GM23338 (cell line): ENCODE data around the gene GNB1L.

Source experiments
- CREB1 ChIP-seq: fragments of 250-450 bp; sonication (Bioruptor Pico); IDR thresholded peaks from 2 replicates; pipeline ENCODE4 v1.5.0; 2020; ENCODE audit warnings: low read depth, mild to moderate bottlenecking, moderate library complexity
- CTCF ChIP-seq, 2 experiments: fragments of 200-600 bp in 1 of 2; sonication (generic) in 1 of 2; conservative IDR thresholded peaks; 2 replicates each; pipeline versions ENCODE4 v1.5.1 to v1.6.1; 2016 to 2017; ENCODE audit warnings: antibody characterized with exemption in 2 of 2, low read depth in 2 of 2, mild to moderate bottlenecking in 2 of 2, moderate library complexity in 1 of 2
- EZH2 ChIP-seq: fragments of 200-600 bp; sonication (generic); IDR thresholded peaks from one replicate; pipeline ENCODE4 v1.8.0; 2017; ENCODE audit warnings: antibody characterized with exemption, mild to moderate bottlenecking, low read depth; ENCODE audit not compliant: unreplicated experiment
- EZH2phosphoT487 ChIP-seq: fragments of 200-600 bp; sonication (generic); IDR thresholded peaks from one replicate; pipeline ENCODE4 v1.8.1; 2018; ENCODE audit warnings: antibody characterized with exemption; ENCODE audit not compliant: unreplicated experiment
- JUNB ChIP-seq: IDR thresholded peaks from one replicate; pipeline ENCODE4 v1.6.1; 2016; ENCODE audit warnings: antibody characterized with exemption; ENCODE audit not compliant: unreplicated experiment
- NANOG ChIP-seq: IDR thresholded peaks from 2 replicates; pipeline ENCODE4 v1.6.1; 2016; ENCODE audit warnings: antibody characterized with exemption, borderline replicate concordance
- POLR2AphosphoS5 ChIP-seq: IDR thresholded peaks from 2 replicates; pipeline ENCODE4 v1.6.1; 2016; ENCODE audit warnings: antibody characterized with exemption, low read depth
- STAT1 ChIP-seq: IDR thresholded peaks from one replicate; pipeline ENCODE4 v1.6.1; 2016; ENCODE audit warnings: antibody characterized with exemption; ENCODE audit not compliant: unreplicated experiment
- ZNF114 ChIP-seq: fragments of 250-450 bp; sonication (Bioruptor Pico); IDR thresholded peaks from 2 replicates; pipeline ENCODE4 v1.5.0; 2020; ENCODE audit warnings: mild to moderate bottlenecking, moderate library complexity
- ZNF331 ChIP-seq: fragments of 250-450 bp; sonication (Bioruptor Pico); IDR thresholded peaks from 2 replicates; pipeline ENCODE4 v1.5.0; 2020; ENCODE audit warnings: low read depth, mild to moderate bottlenecking, moderate library complexity
- TF ChIP-seq, protein P1 (sequence below): IDR thresholded peaks from one replicate; pipeline ENCODE4 v1.6.1; 2018; ENCODE audit warnings: antibody characterized with exemption; ENCODE audit not compliant: unreplicated experiment

DNA sequence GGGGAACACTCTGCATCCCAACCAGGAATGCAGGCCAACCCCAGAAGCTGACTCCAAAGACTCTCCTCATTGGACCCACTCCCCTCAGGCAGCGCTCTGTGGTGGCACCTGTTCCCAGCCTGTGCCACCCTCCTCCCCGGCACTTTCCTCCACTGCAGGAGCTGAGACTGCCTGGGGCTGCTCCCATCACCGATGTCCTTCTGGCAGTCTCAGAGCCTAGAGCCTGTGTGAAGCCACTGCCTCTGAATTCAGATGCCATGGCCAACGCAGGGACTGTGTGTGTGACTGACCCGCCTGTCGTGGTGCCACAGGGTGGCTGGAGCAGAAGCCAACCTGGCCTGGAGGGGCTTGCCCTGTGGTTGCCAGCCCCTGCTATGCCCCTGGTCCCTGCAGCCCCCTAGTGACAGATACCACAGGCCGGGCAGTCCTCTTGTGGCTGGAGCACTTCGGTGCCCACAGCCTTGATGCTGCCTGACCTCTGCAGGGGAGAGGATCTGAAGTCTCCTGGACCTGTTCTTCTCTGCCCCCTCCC lies 50.9 kb downstream of the GNB1L start:
- TF ChIP-seq ZNF331 (CRISPR knock-in tag) (no peak), CTCF (conservative IDR thresholded peaks at IDR 0.05; ENCODE audit: low read depth in 2 of 2) (no peak), CREB1 (no peak), EZH2 (no peak), EZH2phosphoT487 (no peak), NANOG (no peak), STAT1 (no peak), POLR2AphosphoS5 (no peak), JUNB (no peak), ZNF114 (no peak)
- TF ChIP-seq, protein P1, sequence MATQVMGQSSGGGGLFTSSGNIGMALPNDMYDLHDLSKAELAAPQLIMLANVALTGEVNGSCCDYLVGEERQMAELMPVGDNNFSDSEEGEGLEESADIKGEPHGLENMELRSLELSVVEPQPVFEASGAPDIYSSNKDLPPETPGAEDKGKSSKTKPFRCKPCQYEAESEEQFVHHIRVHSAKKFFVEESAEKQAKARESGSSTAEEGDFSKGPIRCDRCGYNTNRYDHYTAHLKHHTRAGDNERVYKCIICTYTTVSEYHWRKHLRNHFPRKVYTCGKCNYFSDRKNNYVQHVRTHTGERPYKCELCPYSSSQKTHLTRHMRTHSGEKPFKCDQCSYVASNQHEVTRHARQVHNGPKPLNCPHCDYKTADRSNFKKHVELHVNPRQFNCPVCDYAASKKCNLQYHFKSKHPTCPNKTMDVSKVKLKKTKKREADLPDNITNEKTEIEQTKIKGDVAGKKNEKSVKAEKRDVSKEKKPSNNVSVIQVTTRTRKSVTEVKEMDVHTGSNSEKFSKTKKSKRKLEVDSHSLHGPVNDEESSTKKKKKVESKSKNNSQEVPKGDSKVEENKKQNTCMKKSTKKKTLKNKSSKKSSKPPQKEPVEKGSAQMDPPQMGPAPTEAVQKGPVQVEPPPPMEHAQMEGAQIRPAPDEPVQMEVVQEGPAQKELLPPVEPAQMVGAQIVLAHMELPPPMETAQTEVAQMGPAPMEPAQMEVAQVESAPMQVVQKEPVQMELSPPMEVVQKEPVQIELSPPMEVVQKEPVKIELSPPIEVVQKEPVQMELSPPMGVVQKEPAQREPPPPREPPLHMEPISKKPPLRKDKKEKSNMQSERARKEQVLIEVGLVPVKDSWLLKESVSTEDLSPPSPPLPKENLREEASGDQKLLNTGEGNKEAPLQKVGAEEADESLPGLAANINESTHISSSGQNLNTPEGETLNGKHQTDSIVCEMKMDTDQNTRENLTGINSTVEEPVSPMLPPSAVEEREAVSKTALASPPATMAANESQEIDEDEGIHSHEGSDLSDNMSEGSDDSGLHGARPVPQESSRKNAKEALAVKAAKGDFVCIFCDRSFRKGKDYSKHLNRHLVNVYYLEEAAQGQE = no peak
